NT2/D1 (cell line): ENCODE data around the gene IDH3A.
"Not testable (repeated sequence)": the region's sequence is repeated elsewhere in the genome, so short reads cannot be mapped to it uniquely, and the experiment has no call there.

Experiments used
- DNase-seq: peaks from one replicate; pipeline ENCODE4 v3.0.0-alpha.2; 2011; ENCODE audit warnings: low read depth, low spot score
- H3K27me3 ChIP-seq: 2 replicates; pipeline ENCODE4 v1.6.0; 2011; ENCODE audit warnings: mild to moderate bottlenecking; ENCODE audit not compliant: insufficient read length, insufficient read depth
- H3K36me3 ChIP-seq: 2 replicates; pipeline ENCODE4 v1.6.1; 2011; ENCODE audit warnings: mild to moderate bottlenecking, low read length, mixed read lengths; ENCODE audit not compliant: insufficient read depth, insufficient read length
- H3K4me1 ChIP-seq: 2 replicates; pipeline ENCODE4 v1.5.1; 2011; ENCODE audit not compliant: insufficient read depth, insufficient read length
- H3K4me3 ChIP-seq: 2 replicates; pipeline ENCODE4 v1.5.1; 2011; ENCODE audit warnings: low read depth; ENCODE audit not compliant: insufficient read length
- H3K9ac ChIP-seq: 2 replicates; pipeline ENCODE4 v1.6.0; 2011; ENCODE audit warnings: low read depth; ENCODE audit not compliant: insufficient read length
- H3K9me3 ChIP-seq: 2 replicates; pipeline ENCODE4 v1.5.1; 2011; ENCODE audit warnings: mild to moderate bottlenecking, low read length; ENCODE audit not compliant: insufficient read depth
- SUZ12 ChIP-seq: IDR thresholded peaks from 2 replicates; pipeline ENCODE4 v1.6.1; 2011; ENCODE audit not compliant: insufficient read length, insufficient read depth; ENCODE audit errors: extremely low read depth
- YY1 ChIP-seq: IDR thresholded peaks from 2 replicates; pipeline ENCODE4 v1.6.1; 2011; ENCODE audit not compliant: insufficient read length, insufficient read depth
- ZNF274 ChIP-seq: IDR thresholded peaks from 2 replicates; pipeline ENCODE4 v1.6.1; 2011; ENCODE audit warnings: mild to moderate bottlenecking, low read depth, low read length

Gene IDH3A

GRCh38 chr15:78146425-78147154 is 2.6 kb upstream of the IDH3A start:
- H3K36me3 ChIP-seq, result peaks cover 2% of the 10 kb centered on the region
- TF ChIP-seq SUZ12 (no peak), YY1 (no peak), ZNF274 (no peak)
- no peaks in the 10 kb centered on the region for H3K4me1 ChIP-seq
- no peaks in the 10 kb centered on the region for H3K9me3 ChIP-seq
- H3K27me3 ChIP-seq, result peaks cover 24% of the 10 kb centered on the region
- H3K4me3 ChIP-seq, result no peak overlapping the region
- DNase-seq, result no peak
- H3K9ac ChIP-seq, result no peak overlapping the region

GRCh38 chr15:78147566-78147965 is 1.6 kb upstream of the IDH3A start:
- DNase-seq, result no peak
- peak overlapping the region; percentile 79 for H3K9ac ChIP-seq
- H3K9me3 ChIP-seq, result no peaks in the 10 kb centered on the region
- no peaks in the 10 kb centered on the region for H3K4me1 ChIP-seq
- peaks cover 24% of the 10 kb centered on the region for H3K27me3 ChIP-seq
- TF ChIP-seq SUZ12 (no peak), YY1 (no peak), ZNF274 (no peak)
- peaks cover 2% of the 10 kb centered on the region for H3K36me3 ChIP-seq
- H3K4me3 ChIP-seq, result no peak overlapping the region

- Histone ChIP-seq H3K27me3 (peaks cover 24% of the 10 kb centered on the region), H3K4me1 (no peaks in the 10 kb centered on the region), H3K36me3 (peaks cover 7% of the 10 kb centered on the region), H3K9ac (peak overlapping the region; percentile 79), H3K4me3 (peak overlapping the region; percentile 49), H3K9me3 (no peaks in the 10 kb centered on the region)
- DNase-seq, result no peak
- no peak for TF ChIP-seq ZNF274
- no peak for TF ChIP-seq YY1
- no peak for TF ChIP-seq SUZ12
Measured at GRCh38 chr15:78148392-78149067, 632 bp upstream of the IDH3A start.

- Histone ChIP-seq H3K4me3 (peak overlapping the region; percentile 73), H3K9ac (peak overlapping the region; percentile 90), H3K27me3 (peaks cover 24% of the 10 kb centered on the region), H3K9me3 (no peaks in the 10 kb centered on the region), H3K4me1 (no peaks in the 10 kb centered on the region), H3K36me3 (peaks cover 9% of the 10 kb centered on the region)
- TF ChIP-seq YY1, result no peak
- no peak for TF ChIP-seq SUZ12
- TF ChIP-seq ZNF274, result no peak
- DNase-seq, result no peak
Measured at GRCh38 chr15:78149805-78150751, 916 bp downstream of the IDH3A start.

- not testable (repeated sequence) for H3K4me3 ChIP-seq, DNase-seq, H3K9ac ChIP-seq, H3K9me3 ChIP-seq, H3K36me3 ChIP-seq, H3K4me1 ChIP-seq
- H3K27me3 ChIP-seq, result peaks cover 24% of the 10 kb centered on the region
Measured at GRCh38 chr15:78151075-78151474, 1.9 kb downstream of the IDH3A start.

GRCh38 chr15:78154955-78155354 is 5.8 kb downstream of the IDH3A start:
- H3K27me3 ChIP-seq, result peaks cover 11% of the 10 kb centered on the region
- H3K9me3 ChIP-seq, result no peaks in the 10 kb centered on the region
- no peak overlapping the region for H3K4me3 ChIP-seq
- DNase-seq, result no peak
- no peak overlapping the region for H3K9ac ChIP-seq
- peaks cover 23% of the 10 kb centered on the region for H3K36me3 ChIP-seq
- H3K4me1 ChIP-seq, result no peaks in the 10 kb centered on the region
- TF ChIP-seq SUZ12 (no peak), ZNF274 (no peak), YY1 (no peak)
